Endodermal cell (in vitro differentiated cells): ENCODE results near the gene ALDOC. TPM values are rescaled to one million over a fixed set of nuclear protein-coding genes. Genes with fewer than 3 reads are reported as not detected.

Experiments used
- DNase-seq: peaks from one replicate; pipeline ENCODE4 v3.0.0-alpha.2; 2017
- H3K27ac ChIP-seq: 2 replicates; pipeline ENCODE4 v1.5.1; 2013; ENCODE audit warnings: mild to moderate bottlenecking, low read depth, low read length, moderate library complexity
- H3K27me3 ChIP-seq: 2 replicates; pipeline ENCODE4 v1.6.1; 2013; ENCODE audit warnings: mild to moderate bottlenecking, low read length, moderate library complexity; ENCODE audit not compliant: insufficient read depth, control insufficient read depth, poor library complexity, severe bottlenecking
- H3K36me3 ChIP-seq: 2 replicates; pipeline ENCODE4 v1.7.0; 2013; ENCODE audit warnings: mild to moderate bottlenecking, low read length, moderate library complexity; ENCODE audit not compliant: control insufficient read depth, insufficient read depth
- H3K4me1 ChIP-seq: one replicate; pipeline ENCODE4 v1.7.0; 2013; ENCODE audit warnings: low read length; ENCODE audit not compliant: control insufficient read depth, insufficient read depth
- H3K4me3 ChIP-seq: 2 replicates; pipeline ENCODE4 v1.5.1; 2013; ENCODE audit warnings: mild to moderate bottlenecking, low read length, moderate library complexity
- H3K9ac ChIP-seq: 2 replicates; pipeline ENCODE4 v1.6.1; 2013; ENCODE audit warnings: mild to moderate bottlenecking, low read length, moderate library complexity; ENCODE audit not compliant: poor library complexity, severe bottlenecking; ENCODE audit errors: extremely low read depth
- H3K9me3 ChIP-seq: 2 replicates; pipeline ENCODE4 v1.6.1; 2013; ENCODE audit warnings: mild to moderate bottlenecking, low read length, moderate library complexity; ENCODE audit not compliant: control insufficient read depth
- H3K27ac Mint-ChIP-seq: 2 replicates; pipeline ENCODE4 v1.8.0; 2020; ENCODE audit warnings: mixed read lengths
- H3K27me3 Mint-ChIP-seq: 2 replicates; pipeline ENCODE4 v1.8.0; 2021; ENCODE audit warnings: mild to moderate bottlenecking, mixed read lengths; ENCODE audit not compliant: insufficient read depth
- H3K36me3 Mint-ChIP-seq: 2 replicates; pipeline ENCODE4 v1.8.0; 2020; ENCODE audit warnings: low read depth, mixed read lengths
- H3K4me1 Mint-ChIP-seq: 2 replicates; pipeline ENCODE4 v1.8.0; 2020; ENCODE audit warnings: mixed read lengths
- H3K4me3 Mint-ChIP-seq: 2 replicates; pipeline ENCODE4 v1.8.0; 2020; ENCODE audit warnings: mild to moderate bottlenecking, moderate library complexity, mixed read lengths
- H3K9me3 Mint-ChIP-seq: 2 replicates; pipeline ENCODE4 v1.8.0; 2020; ENCODE audit warnings: mild to moderate bottlenecking, mixed read lengths
- WGBS, 2 experiments: methylation state at CpG; one replicate each; pipeline versions ENCODE4 v1.1.5 to v1.1.7; 2013; ENCODE audit warnings: missing lambda C conversion rate in 2 of 2, mixed read lengths in 1 of 2; ENCODE audit not compliant: insufficient coverage in 1 of 2, insufficient read length in 1 of 2; 5-methylcytosine and 5-hydroxymethylcytosine counted together
- total RNA-seq, 2 donors: library from RNA; stranded (reverse); fragmentation: NEBNext Ultra II Directional in 1 of 2; extraction: Animal tissue kit (Norgen Biotek cat#: 25700) in 1 of 2; gene quantifications; 2 replicates in 1 of 2; 3 replicates in 1 of 2; pipeline ENCODE4 v1.2.1, GENCODE V29; 2021
- TF ChIP-seq, protein P1 (sequence below): fragments of 200-600 bp; sonication (generic); conservative IDR thresholded peaks from 2 replicates; pipeline ENCODE4 v1.5.0; 2021; ENCODE audit warnings: antibody characterized with exemption, mild to moderate bottlenecking

Gene ALDOC
- total RNA-seq, 2 donors from 2014 or later: 12.3 to 14.1 TPM

DNA sequence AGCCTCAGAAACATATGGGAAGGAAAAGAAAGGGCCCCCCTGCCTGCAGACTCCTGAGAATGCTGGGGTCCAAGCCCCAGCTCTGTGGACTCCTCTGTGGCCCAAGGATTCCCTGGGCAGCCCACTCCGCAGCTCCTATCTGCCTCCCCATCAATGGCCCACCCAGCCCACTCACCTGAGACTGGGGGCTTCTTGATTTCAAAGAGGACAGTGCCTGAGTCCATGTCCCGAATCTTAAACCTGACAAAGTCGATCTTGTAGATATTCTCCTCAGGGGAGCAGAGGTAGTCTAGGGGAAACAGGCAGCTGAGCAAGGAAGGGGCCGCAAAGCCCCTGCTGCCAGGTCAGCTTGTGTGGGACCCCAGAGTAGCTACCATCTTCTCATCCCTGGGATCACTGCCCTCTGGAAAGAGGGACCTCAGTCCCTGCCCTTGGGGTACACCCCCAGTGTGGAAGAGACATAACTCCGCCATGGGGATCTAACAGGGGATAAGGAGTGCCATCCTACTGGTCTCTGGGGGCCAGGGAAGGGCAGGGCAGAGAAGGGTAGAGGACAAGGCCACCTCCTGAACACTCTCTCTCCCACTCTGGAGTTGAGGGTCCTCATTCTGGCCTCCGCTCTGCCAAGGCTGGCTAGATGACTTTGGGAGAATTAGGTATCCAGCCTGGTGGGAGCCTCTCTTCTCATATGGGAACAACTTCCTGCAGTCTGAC is 28.1 kb downstream of the ALDOC start:
- Histone ChIP-seq H3K9ac (no peak overlapping the region), H3K27me3 (no peaks in the 10 kb centered on the region), H3K9me3 (no peaks in the 10 kb centered on the region), H3K4me3 (no peak overlapping the region), H3K36me3 (peaks cover 3% of the 10 kb centered on the region), H3K4me1 (peaks cover 4% of the 10 kb centered on the region), H3K27ac (no peak overlapping the region)
- no peaks in the 10 kb centered on the region for H3K27me3 Mint-ChIP-seq
- H3K4me3 Mint-ChIP-seq: no peak overlapping the region
- H3K36me3 Mint-ChIP-seq: peaks cover 6% of the 10 kb centered on the region
- 87 to 94% methylated on average over 3 to 6 of the region's 6 CpGs for WGBS, 2 experiments
- TF ChIP-seq, protein P1, sequence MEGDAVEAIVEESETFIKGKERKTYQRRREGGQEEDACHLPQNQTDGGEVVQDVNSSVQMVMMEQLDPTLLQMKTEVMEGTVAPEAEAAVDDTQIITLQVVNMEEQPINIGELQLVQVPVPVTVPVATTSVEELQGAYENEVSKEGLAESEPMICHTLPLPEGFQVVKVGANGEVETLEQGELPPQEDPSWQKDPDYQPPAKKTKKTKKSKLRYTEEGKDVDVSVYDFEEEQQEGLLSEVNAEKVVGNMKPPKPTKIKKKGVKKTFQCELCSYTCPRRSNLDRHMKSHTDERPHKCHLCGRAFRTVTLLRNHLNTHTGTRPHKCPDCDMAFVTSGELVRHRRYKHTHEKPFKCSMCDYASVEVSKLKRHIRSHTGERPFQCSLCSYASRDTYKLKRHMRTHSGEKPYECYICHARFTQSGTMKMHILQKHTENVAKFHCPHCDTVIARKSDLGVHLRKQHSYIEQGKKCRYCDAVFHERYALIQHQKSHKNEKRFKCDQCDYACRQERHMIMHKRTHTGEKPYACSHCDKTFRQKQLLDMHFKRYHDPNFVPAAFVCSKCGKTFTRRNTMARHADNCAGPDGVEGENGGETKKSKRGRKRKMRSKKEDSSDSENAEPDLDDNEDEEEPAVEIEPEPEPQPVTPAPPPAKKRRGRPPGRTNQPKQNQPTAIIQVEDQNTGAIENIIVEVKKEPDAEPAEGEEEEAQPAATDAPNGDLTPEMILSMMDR: no peak
- peak; percentile 54 for DNase-seq
- H3K9me3 Mint-ChIP-seq: no peaks in the 10 kb centered on the region
- peaks cover 28% of the 10 kb centered on the region for H3K4me1 Mint-ChIP-seq
- no peak overlapping the region for H3K27ac Mint-ChIP-seq

DNA sequence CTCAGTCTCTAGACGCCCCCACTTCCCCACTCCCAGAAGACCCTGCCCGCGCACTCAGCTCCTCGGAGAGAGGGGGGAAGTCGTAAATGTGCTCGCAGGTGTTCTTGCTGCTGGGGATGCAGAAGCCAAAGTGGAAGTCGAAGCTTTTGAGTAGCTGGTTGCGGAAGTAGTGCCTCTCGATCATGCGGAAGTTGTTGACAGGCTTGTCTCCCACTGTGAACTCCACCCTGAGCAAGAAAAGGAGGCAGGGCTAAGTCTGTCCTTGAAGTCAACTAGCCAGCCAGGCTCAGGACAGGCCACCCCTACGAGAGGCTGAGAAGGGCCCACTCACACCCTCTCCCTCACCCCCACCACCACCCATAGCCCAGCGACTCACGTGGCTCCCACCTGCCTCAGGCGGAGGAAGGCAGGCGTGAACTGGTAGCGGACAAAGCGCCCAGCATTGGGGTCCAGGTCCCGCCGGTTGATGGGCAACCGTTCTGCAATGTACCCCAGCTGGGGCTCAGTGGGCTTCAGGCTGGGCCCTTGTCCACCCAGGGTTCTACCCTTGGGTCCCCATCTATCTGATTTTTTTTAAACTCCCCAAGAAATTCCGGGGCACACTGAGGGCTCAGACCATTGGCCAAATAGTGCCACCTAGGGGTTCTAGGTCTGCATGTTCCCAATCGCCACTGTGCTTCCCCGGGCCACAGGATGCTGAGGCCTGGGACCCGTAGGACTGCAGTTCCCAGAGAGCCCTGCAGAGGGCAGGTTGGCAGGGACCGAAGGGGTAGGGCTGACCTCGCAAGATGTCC is 28.9 kb downstream of the ALDOC start:
- peak; percentile 98 for DNase-seq
- H3K36me3 ChIP-seq: no peaks in the 10 kb centered on the region
- no peak overlapping the region for H3K4me3 ChIP-seq
- no peaks in the 10 kb centered on the region for H3K27me3 ChIP-seq
- H3K4me1 ChIP-seq: peaks cover 4% of the 10 kb centered on the region
- peaks cover 6% of the 10 kb centered on the region for H3K36me3 Mint-ChIP-seq
- no peaks in the 10 kb centered on the region for H3K27me3 Mint-ChIP-seq
- TF ChIP-seq, protein P1: peak; percentile 99
- no peak overlapping the region for H3K27ac Mint-ChIP-seq
- peaks cover 27% of the 10 kb centered on the region for H3K4me1 Mint-ChIP-seq
- H3K4me3 Mint-ChIP-seq: no peak overlapping the region
- H3K9me3 Mint-ChIP-seq: no peaks in the 10 kb centered on the region
- H3K9me3 ChIP-seq: no peaks in the 10 kb centered on the region
- 73 to 82% methylated on average over 17 to 26 of the region's 26 CpGs for WGBS, 2 experiments
- no peak overlapping the region for H3K27ac ChIP-seq
- H3K9ac ChIP-seq: no peak overlapping the region

DNA sequence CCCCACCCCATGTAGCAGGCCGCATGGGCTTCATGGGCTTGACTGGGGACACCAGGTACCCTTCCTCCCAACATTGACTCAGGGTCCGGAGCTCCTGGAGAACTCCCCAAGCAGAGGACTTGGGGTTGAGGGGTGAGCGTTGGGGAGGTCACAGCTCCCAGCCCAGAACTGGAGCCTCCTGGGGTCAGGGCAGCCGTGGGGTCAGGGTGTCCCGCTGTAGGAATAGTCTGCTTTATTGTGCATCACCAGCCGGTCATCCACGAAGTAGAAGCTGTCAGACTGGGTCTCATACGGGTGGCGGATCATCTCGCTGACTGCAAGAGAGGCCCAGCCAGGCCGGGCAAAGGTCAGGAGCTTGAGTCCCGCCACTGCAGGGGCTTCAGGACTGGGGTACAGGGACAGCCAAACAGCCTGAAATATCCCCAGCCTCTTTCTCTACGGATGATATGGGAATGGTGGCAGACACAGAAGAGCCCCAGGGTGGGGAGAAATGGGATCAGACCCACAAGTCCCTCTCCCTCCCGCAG is 29.5 kb downstream of the ALDOC start:
- TF ChIP-seq, protein P1: no peak
- H3K9me3 ChIP-seq: no peaks in the 10 kb centered on the region
- H3K9ac ChIP-seq: no peak overlapping the region
- WGBS, 2 experiments: 93 to 99% methylated on average over 10 to 14 of the region's 14 CpGs
- peaks cover 25% of the 10 kb centered on the region for H3K4me1 Mint-ChIP-seq
- H3K27me3 ChIP-seq: no peaks in the 10 kb centered on the region
- H3K4me3 Mint-ChIP-seq: no peak overlapping the region
- no peak overlapping the region for H3K4me3 ChIP-seq
- no peaks in the 10 kb centered on the region for H3K27me3 Mint-ChIP-seq
- H3K27ac Mint-ChIP-seq: no peak overlapping the region
- no peak overlapping the region for H3K27ac ChIP-seq
- H3K4me1 ChIP-seq: peaks cover 4% of the 10 kb centered on the region
- no peaks in the 10 kb centered on the region for H3K9me3 Mint-ChIP-seq
- H3K36me3 Mint-ChIP-seq: peaks cover 6% of the 10 kb centered on the region
- no peaks in the 10 kb centered on the region for H3K36me3 ChIP-seq
- no peak for DNase-seq
